Measurements from ENCODE around the gene MDN1. TPM values are rescaled to one million over a fixed set of nuclear protein-coding genes. Genes with fewer than 3 reads are reported as not detected.

The MDN1 gene
- total RNA-seq, 1 experiment from 2014 or later, result 53.6 TPM

GRCh38 chr6:89843070-89843469 is 23.5 kb upstream of the MDN1 start:
- Histone ChIP-seq H2AFZ (ENCODE audit: low read depth, low read length, poor library complexity, severe bottlenecking) (no peak overlapping the region), H3K4me1 (ENCODE audit: control insufficient read depth in 1 of 2, insufficient read depth in 2 of 2, low read length in 2 of 2) (peaks cover 0 to 6% of the 10 kb centered on the region in 2 experiments; a peak in 1 of 4 replicates), H3K4me2 (ENCODE audit: low read length) (no peak overlapping the region), H3K27me3 (ENCODE audit: insufficient read depth, low read length) (no peaks in the 10 kb centered on the region), H3K9me3 (ENCODE audit: control insufficient read depth in 1 of 2, insufficient read depth in 1 of 2, low read depth in 1 of 2, low read length in 2 of 2) (no peaks in the 10 kb centered on the region), H3K27ac (ENCODE audit: low read depth, low read length) (no peak overlapping the region), H3K79me2 (ENCODE audit: insufficient read depth, low read length) (peaks cover 89% of the 10 kb centered on the region), H3K36me3 (ENCODE audit: control insufficient read depth in 1 of 2, insufficient read depth in 2 of 2, low read length in 2 of 2) (peaks cover 6 to 7% of the 10 kb centered on the region in 2 experiments; a peak in 2 of 4 replicates), H3K9ac (ENCODE audit: low read length) (no peak overlapping the region), H4K20me1 (ENCODE audit: insufficient read depth) (0 out of 2 replicates have a peak, but pooled peaks cover 9% of the 10 kb centered on the region), H3K9me2 (ENCODE audit: insufficient read depth) (no peaks in the 10 kb centered on the region), H3K4me3 (replicated peaks in 1 of 2; ENCODE audit: low read depth in 1 of 2, low read length in 2 of 2) (no peak overlapping the region)
- ChIA-PET CTCF (no interaction called here), RAD21 (ENCODE audit: low non-redundant PET in 1 of 2, low total read pairs in 2 of 2, uncharacterized antibody in 2 of 2, unreplicated experiment in 2 of 2) (interaction anchor here in 1 of 2 experiments (0.7 kb wide), 1 partner anchor 26 kb away, joined by 3 read pairs; no protein-coding TSS in a partner anchor), POLR2A (no interaction called here)
- TF ChIP-seq YY1 (IDR thresholded peaks at IDR 0.05; ENCODE audit: extremely low read depth, insufficient replicate concordance, low read depth, low read length), result no peak
- no peak for TF ChIP-seq CTCF (IDR thresholded peaks at IDR 0.05 in 2 of 3, conservative IDR thresholded peaks at IDR 0.05 in 1 of 3; ENCODE audit: borderline replicate concordance in 1 of 3, insufficient read depth in 1 of 3, low read depth in 2 of 3, low read length in 2 of 3)
- TF ChIP-seq POLR2A (IDR thresholded peaks at IDR 0.05; ENCODE audit: borderline replicate concordance, extremely low read depth, insufficient read depth, insufficient read length), result no peak
- no peak for TF ChIP-seq SP1 (IDR thresholded peaks at IDR 0.05; ENCODE audit: low read depth)
- no peak for TF ChIP-seq FOSL1 (IDR thresholded peaks at IDR 0.05; ENCODE audit: low read depth)
- ATAC-seq (no peak), DNase-seq (ENCODE audit: low read depth, low spot score) (no peak)
- no TSS peak for BruUV-seq (replicated peaks)
- intact Hi-C loops (cut with micrococcal nuclease), result no loop called here

GRCh38 chr6:89842228-89842627 is 22.6 kb upstream of the MDN1 start:
- no peak overlapping the region for H3K4me2 ChIP-seq (ENCODE audit: low read length)
- H3K9me3 ChIP-seq (ENCODE audit: control insufficient read depth in 1 of 2, insufficient read depth in 1 of 2, low read depth in 1 of 2, low read length in 2 of 2), result no peaks in the 10 kb centered on the region
- H3K79me2 ChIP-seq (ENCODE audit: insufficient read depth, low read length), result peaks cover 93% of the 10 kb centered on the region
- H3K36me3 ChIP-seq (ENCODE audit: control insufficient read depth in 1 of 2, insufficient read depth in 2 of 2, low read length in 2 of 2), result peaks cover 5 to 6% of the 10 kb centered on the region in 2 experiments; a peak in 2 of 4 replicates
- DNase-seq (ENCODE audit: low read depth, low spot score), result no peak
- H3K9me2 ChIP-seq (ENCODE audit: insufficient read depth), result no peaks in the 10 kb centered on the region
- no peaks in the 10 kb centered on the region for H3K27me3 ChIP-seq (ENCODE audit: insufficient read depth, low read length)
- TF ChIP-seq POLR2AphosphoS5 (IDR thresholded peaks at IDR 0.05; ENCODE audit: low read depth, low read length) (no peak), JUND (IDR thresholded peaks at IDR 0.05) (no peak), EGR1 (IDR thresholded peaks at IDR 0.05; ENCODE audit: low read depth) (no peak), ZBTB33 (IDR thresholded peaks at IDR 0.05; ENCODE audit: extremely low read depth, insufficient replicate concordance, low read length) (no peak), ATF3 (IDR thresholded peaks at IDR 0.05) (no peak)
- H3K9ac ChIP-seq (ENCODE audit: low read length), result no peak overlapping the region
- no peak overlapping the region for H2AFZ ChIP-seq (ENCODE audit: low read depth, low read length, poor library complexity, severe bottlenecking)
- ChIA-PET RAD21 (ENCODE audit: low non-redundant PET in 1 of 2, low total read pairs in 2 of 2, uncharacterized antibody in 2 of 2, unreplicated experiment in 2 of 2) (no interaction called here), CTCF (no interaction called here), POLR2A (no interaction called here)
- H3K27ac ChIP-seq (ENCODE audit: low read depth, low read length), result no peak overlapping the region
- H3K4me3 ChIP-seq (replicated peaks in 1 of 2; ENCODE audit: low read depth in 1 of 2, low read length in 2 of 2), result no peak overlapping the region
- H3K4me1 ChIP-seq (ENCODE audit: control insufficient read depth in 1 of 2, insufficient read depth in 2 of 2, low read length in 2 of 2), result peaks cover 0 to 6% of the 10 kb centered on the region in 2 experiments; a peak in 1 of 4 replicates
- no TSS peak for BruUV-seq (replicated peaks)
- no peak for ATAC-seq
- H4K20me1 ChIP-seq (ENCODE audit: insufficient read depth), result 0 out of 2 replicates have a peak, but pooled peaks cover 9% of the 10 kb centered on the region
- intact Hi-C loops (cut with micrococcal nuclease), result no loop called here
